ENCODE results near the gene EPOP. TPM values are rescaled to one million over a fixed set of nuclear protein-coding genes. Genes with fewer than 3 reads are reported as not detected.

The EPOP gene
- total and polyA plus RNA-seq, 2 of the 13 experiments (the other 11 are each of a cell fraction or from before 2014, with no cell fraction given), result 14.7 to 37.8 TPM

- TF ChIP-seq, protein P1, sequence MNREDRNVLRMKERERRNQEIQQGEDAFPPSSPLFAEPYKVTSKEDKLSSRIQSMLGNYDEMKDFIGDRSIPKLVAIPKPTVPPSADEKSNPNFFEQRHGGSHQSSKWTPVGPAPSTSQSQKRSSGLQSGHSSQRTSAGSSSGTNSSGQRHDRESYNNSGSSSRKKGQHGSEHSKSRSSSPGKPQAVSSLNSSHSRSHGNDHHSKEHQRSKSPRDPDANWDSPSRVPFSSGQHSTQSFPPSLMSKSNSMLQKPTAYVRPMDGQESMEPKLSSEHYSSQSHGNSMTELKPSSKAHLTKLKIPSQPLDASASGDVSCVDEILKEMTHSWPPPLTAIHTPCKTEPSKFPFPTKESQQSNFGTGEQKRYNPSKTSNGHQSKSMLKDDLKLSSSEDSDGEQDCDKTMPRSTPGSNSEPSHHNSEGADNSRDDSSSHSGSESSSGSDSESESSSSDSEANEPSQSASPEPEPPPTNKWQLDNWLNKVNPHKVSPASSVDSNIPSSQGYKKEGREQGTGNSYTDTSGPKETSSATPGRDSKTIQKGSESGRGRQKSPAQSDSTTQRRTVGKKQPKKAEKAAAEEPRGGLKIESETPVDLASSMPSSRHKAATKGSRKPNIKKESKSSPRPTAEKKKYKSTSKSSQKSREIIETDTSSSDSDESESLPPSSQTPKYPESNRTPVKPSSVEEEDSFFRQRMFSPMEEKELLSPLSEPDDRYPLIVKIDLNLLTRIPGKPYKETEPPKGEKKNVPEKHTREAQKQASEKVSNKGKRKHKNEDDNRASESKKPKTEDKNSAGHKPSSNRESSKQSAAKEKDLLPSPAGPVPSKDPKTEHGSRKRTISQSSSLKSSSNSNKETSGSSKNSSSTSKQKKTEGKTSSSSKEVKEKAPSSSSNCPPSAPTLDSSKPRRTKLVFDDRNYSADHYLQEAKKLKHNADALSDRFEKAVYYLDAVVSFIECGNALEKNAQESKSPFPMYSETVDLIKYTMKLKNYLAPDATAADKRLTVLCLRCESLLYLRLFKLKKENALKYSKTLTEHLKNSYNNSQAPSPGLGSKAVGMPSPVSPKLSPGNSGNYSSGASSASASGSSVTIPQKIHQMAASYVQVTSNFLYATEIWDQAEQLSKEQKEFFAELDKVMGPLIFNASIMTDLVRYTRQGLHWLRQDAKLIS (CRISPR knock-in tag; IDR thresholded peaks at IDR 0.05), result 0 out of 2 replicates have a peak, but pooled peaks have one; percentile 46
- TF ChIP-seq DMAP1 (CRISPR knock-in tag; IDR thresholded peaks at IDR 0.05), result peak; percentile 97
- TF ChIP-seq, protein P2, sequence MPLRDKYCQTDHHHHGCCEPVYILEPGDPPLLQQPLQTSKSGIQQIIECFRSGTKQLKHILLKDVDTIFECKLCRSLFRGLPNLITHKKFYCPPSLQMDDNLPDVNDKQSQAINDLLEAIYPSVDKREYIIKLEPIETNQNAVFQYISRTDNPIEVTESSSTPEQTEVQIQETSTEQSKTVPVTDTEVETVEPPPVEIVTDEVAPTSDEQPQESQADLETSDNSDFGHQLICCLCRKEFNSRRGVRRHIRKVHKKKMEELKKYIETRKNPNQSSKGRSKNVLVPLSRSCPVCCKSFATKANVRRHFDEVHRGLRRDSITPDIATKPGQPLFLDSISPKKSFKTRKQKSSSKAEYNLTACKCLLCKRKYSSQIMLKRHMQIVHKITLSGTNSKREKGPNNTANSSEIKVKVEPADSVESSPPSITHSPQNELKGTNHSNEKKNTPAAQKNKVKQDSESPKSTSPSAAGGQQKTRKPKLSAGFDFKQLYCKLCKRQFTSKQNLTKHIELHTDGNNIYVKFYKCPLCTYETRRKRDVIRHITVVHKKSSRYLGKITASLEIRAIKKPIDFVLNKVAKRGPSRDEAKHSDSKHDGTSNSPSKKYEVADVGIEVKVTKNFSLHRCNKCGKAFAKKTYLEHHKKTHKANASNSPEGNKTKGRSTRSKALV (CRISPR knock-in tag; IDR thresholded peaks at IDR 0.05), result peak; percentile 76
- TF ChIP-seq FOSL1 (CRISPR knock-in tag; IDR thresholded peaks at IDR 0.05; ENCODE audit: borderline replicate concordance), result no peak
- 0 out of 2 replicates have a peak, but pooled peaks have one; percentile 28 for TF ChIP-seq ZNF484 (CRISPR knock-in tag; IDR thresholded peaks at IDR 0.05; ENCODE audit: borderline replicate concordance, low read depth)
- TF ChIP-seq HDAC1 (CRISPR knock-in tag; IDR thresholded peaks at IDR 0.05), result peak; percentile 96
- peak; percentile 90 for TF ChIP-seq ZXDC (CRISPR knock-in tag; IDR thresholded peaks at IDR 0.05)
- TF ChIP-seq LBX2 (CRISPR knock-in tag; IDR thresholded peaks at IDR 0.05; ENCODE audit: borderline replicate concordance), result no peak
- TF ChIP-seq GFI1 (CRISPR knock-in tag; IDR thresholded peaks at IDR 0.05; ENCODE audit: borderline replicate concordance), result peak; percentile 91
- no peak for TF ChIP-seq ONECUT2 (CRISPR knock-in tag; IDR thresholded peaks at IDR 0.05)
- TF ChIP-seq PCBP1 (IDR thresholded peaks at IDR 0.05; ENCODE audit: borderline replicate concordance, low read depth, low read length), result peak; percentile 89; the same call in 1 of the 2 replicates
- TF ChIP-seq ZNF136 (CRISPR knock-in tag; IDR thresholded peaks at IDR 0.05; ENCODE audit: low read depth), result no peak; the same call in 1 of the 2 replicates
- TF ChIP-seq SP5 (CRISPR knock-in tag; IDR thresholded peaks at IDR 0.05; ENCODE audit: borderline replicate concordance, low read depth), result peak; percentile 71
- TF ChIP-seq ZNF570 (CRISPR knock-in tag; IDR thresholded peaks at IDR 0.05; ENCODE audit: borderline replicate concordance), result no peak
- TF ChIP-seq, protein P3, sequence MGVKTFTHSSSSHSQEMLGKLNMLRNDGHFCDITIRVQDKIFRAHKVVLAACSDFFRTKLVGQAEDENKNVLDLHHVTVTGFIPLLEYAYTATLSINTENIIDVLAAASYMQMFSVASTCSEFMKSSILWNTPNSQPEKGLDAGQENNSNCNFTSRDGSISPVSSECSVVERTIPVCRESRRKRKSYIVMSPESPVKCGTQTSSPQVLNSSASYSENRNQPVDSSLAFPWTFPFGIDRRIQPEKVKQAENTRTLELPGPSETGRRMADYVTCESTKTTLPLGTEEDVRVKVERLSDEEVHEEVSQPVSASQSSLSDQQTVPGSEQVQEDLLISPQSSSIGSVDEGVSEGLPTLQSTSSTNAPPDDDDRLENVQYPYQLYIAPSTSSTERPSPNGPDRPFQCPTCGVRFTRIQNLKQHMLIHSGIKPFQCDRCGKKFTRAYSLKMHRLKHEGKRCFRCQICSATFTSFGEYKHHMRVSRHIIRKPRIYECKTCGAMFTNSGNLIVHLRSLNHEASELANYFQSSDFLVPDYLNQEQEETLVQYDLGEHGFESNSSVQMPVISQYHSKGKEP (CRISPR knock-in tag; IDR thresholded peaks at IDR 0.05), result 0 out of 2 replicates have a peak, but pooled peaks have one; percentile 11
- TF ChIP-seq ELF4 (CRISPR knock-in tag; IDR thresholded peaks at IDR 0.05; ENCODE audit: borderline replicate concordance), result peak; percentile 61
- TF ChIP-seq POGZ (CRISPR knock-in tag; IDR thresholded peaks at IDR 0.05), result peak; percentile 58
These were observed 17.6 kb downstream of the EPOP start (continued) for GRCh38 chr17:38656959-38657823.
